ENCODE data around the gene CAMTA1. TPM values are rescaled to one million over a fixed set of nuclear protein-coding genes. Genes with fewer than 3 reads are reported as not detected.

CAMTA1 gene
- total RNA-seq, 1 experiment from 2014 or later, result 69.5 TPM

DNA sequence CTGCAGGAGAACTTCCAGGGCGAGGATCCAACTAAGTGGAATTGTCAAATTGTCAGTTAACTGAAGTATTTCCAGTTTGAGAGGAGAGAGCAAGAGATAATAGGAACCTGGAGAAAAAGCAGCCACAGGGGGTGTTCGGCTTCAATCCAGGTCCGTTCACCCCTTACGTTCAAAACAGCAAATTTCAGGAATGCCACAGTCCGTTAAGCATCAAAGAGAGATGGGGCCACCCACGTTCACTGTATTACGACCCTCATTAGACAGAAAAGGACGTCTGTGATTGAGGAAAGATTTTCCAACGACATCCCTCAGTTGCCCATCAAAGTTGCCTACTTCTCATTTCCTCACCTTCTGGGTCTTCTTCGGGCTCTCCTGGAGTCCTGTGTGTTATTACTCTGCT is 563.3 kb downstream of the CAMTA1 start:
- no peak for DNase-seq (ENCODE audit: low read depth, low spot score)
- H3K27me3 ChIP-seq (ENCODE audit: insufficient read depth, low read length), result no peaks in the 10 kb centered on the region
- no peak overlapping the region for H3K4me2 ChIP-seq (ENCODE audit: low read length)
- no peaks in the 10 kb centered on the region for H3K79me2 ChIP-seq (ENCODE audit: insufficient read depth, low read length)
- H3K9me2 ChIP-seq (ENCODE audit: insufficient read depth), result no peaks in the 10 kb centered on the region
- no peaks in the 10 kb centered on the region for H4K20me1 ChIP-seq (ENCODE audit: insufficient read depth)
- RAD21 ChIA-PET (ENCODE audit: low non-redundant PET in 1 of 2, low total read pairs in 2 of 2, uncharacterized antibody in 2 of 2, unreplicated experiment in 2 of 2), result no interaction called here
- no peak for ATAC-seq
- CTCF ChIA-PET, result no interaction called here
- no TSS peak for BruUV-seq (replicated peaks)
- no peak for TF ChIP-seq CBX3 (IDR thresholded peaks at IDR 0.05; ENCODE audit: low read depth)
- TF ChIP-seq, protein P1, sequence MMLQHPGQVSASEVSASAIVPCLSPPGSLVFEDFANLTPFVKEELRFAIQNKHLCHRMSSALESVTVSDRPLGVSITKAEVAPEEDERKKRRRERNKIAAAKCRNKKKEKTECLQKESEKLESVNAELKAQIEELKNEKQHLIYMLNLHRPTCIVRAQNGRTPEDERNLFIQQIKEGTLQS (IDR thresholded peaks at IDR 0.05), result no peak
- no peak for TF ChIP-seq EGR1 (IDR thresholded peaks at IDR 0.05; ENCODE audit: low read depth)
- no peak for TF ChIP-seq SP1 (IDR thresholded peaks at IDR 0.05; ENCODE audit: low read depth)
- TF ChIP-seq, protein P2, sequence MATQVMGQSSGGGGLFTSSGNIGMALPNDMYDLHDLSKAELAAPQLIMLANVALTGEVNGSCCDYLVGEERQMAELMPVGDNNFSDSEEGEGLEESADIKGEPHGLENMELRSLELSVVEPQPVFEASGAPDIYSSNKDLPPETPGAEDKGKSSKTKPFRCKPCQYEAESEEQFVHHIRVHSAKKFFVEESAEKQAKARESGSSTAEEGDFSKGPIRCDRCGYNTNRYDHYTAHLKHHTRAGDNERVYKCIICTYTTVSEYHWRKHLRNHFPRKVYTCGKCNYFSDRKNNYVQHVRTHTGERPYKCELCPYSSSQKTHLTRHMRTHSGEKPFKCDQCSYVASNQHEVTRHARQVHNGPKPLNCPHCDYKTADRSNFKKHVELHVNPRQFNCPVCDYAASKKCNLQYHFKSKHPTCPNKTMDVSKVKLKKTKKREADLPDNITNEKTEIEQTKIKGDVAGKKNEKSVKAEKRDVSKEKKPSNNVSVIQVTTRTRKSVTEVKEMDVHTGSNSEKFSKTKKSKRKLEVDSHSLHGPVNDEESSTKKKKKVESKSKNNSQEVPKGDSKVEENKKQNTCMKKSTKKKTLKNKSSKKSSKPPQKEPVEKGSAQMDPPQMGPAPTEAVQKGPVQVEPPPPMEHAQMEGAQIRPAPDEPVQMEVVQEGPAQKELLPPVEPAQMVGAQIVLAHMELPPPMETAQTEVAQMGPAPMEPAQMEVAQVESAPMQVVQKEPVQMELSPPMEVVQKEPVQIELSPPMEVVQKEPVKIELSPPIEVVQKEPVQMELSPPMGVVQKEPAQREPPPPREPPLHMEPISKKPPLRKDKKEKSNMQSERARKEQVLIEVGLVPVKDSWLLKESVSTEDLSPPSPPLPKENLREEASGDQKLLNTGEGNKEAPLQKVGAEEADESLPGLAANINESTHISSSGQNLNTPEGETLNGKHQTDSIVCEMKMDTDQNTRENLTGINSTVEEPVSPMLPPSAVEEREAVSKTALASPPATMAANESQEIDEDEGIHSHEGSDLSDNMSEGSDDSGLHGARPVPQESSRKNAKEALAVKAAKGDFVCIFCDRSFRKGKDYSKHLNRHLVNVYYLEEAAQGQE (IDR thresholded peaks at IDR 0.05; ENCODE audit: low read depth), result no peak
- no peak for TF ChIP-seq EZH2phosphoT487 (IDR thresholded peaks at IDR 0.05; ENCODE audit: borderline replicate concordance)
- TF ChIP-seq, protein P3, sequence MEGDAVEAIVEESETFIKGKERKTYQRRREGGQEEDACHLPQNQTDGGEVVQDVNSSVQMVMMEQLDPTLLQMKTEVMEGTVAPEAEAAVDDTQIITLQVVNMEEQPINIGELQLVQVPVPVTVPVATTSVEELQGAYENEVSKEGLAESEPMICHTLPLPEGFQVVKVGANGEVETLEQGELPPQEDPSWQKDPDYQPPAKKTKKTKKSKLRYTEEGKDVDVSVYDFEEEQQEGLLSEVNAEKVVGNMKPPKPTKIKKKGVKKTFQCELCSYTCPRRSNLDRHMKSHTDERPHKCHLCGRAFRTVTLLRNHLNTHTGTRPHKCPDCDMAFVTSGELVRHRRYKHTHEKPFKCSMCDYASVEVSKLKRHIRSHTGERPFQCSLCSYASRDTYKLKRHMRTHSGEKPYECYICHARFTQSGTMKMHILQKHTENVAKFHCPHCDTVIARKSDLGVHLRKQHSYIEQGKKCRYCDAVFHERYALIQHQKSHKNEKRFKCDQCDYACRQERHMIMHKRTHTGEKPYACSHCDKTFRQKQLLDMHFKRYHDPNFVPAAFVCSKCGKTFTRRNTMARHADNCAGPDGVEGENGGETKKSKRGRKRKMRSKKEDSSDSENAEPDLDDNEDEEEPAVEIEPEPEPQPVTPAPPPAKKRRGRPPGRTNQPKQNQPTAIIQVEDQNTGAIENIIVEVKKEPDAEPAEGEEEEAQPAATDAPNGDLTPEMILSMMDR (IDR thresholded peaks at IDR 0.05 in 2 of 3, conservative IDR thresholded peaks at IDR 0.05 in 1 of 3; ENCODE audit: borderline replicate concordance in 1 of 3, insufficient read depth in 1 of 3, low read depth in 2 of 3, low read length in 2 of 3), result no peak
- TF ChIP-seq, protein P4, sequence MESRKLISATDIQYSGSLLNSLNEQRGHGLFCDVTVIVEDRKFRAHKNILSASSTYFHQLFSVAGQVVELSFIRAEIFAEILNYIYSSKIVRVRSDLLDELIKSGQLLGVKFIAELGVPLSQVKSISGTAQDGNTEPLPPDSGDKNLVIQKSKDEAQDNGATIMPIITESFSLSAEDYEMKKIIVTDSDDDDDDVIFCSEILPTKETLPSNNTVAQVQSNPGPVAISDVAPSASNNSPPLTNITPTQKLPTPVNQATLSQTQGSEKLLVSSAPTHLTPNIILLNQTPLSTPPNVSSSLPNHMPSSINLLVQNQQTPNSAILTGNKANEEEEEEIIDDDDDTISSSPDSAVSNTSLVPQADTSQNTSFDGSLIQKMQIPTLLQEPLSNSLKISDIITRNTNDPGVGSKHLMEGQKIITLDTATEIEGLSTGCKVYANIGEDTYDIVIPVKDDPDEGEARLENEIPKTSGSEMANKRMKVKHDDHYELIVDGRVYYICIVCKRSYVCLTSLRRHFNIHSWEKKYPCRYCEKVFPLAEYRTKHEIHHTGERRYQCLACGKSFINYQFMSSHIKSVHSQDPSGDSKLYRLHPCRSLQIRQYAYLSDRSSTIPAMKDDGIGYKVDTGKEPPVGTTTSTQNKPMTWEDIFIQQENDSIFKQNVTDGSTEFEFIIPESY (IDR thresholded peaks at IDR 0.05; ENCODE audit: extremely low read depth, insufficient replicate concordance, low read length), result no peak
- no peak for TF ChIP-seq RAD21 (IDR thresholded peaks at IDR 0.05; ENCODE audit: low read depth)
- TF ChIP-seq POLR2AphosphoS5 (IDR thresholded peaks at IDR 0.05; ENCODE audit: low read depth, low read length), result no peak
- no peak for TF ChIP-seq CEBPB (IDR thresholded peaks at IDR 0.05; ENCODE audit: low read depth)
- no peak for TF ChIP-seq SRF (IDR thresholded peaks at IDR 0.05; ENCODE audit: low read depth)
- no peak for TF ChIP-seq YY1 (IDR thresholded peaks at IDR 0.05; ENCODE audit: extremely low read depth, insufficient replicate concordance, low read depth, low read length)
- no peak for TF ChIP-seq ZFX (IDR thresholded peaks at IDR 0.05)
- no peak for TF ChIP-seq SIN3A (IDR thresholded peaks at IDR 0.05; ENCODE audit: low read depth)
- no peak for TF ChIP-seq JUND (IDR thresholded peaks at IDR 0.05)
- no peak for TF ChIP-seq EZH2 (IDR thresholded peaks at IDR 0.05)
- H3K36me3 ChIP-seq (ENCODE audit: control insufficient read depth in 1 of 2, insufficient read depth in 2 of 2, low read length in 2 of 2), result no peaks in the 10 kb centered on the region
- POLR2A ChIA-PET, result no interaction called here
- no peaks in the 10 kb centered on the region for H3K4me1 ChIP-seq (ENCODE audit: control insufficient read depth in 1 of 2, insufficient read depth in 2 of 2, low read length in 2 of 2)
- no peak overlapping the region for H2AFZ ChIP-seq (ENCODE audit: low read depth, low read length, poor library complexity, severe bottlenecking)
- intact Hi-C loops (cut with micrococcal nuclease), result loop anchor here (5.0 kb wide), 1 partner anchor 111 kb away; no protein-coding TSS in a partner anchor
- no peak overlapping the region for H3K27ac ChIP-seq (ENCODE audit: low read depth, low read length)
- H3K9ac ChIP-seq (ENCODE audit: low read length), result no peak overlapping the region
- H3K9me3 ChIP-seq (ENCODE audit: control insufficient read depth in 1 of 2, insufficient read depth in 1 of 2, low read depth in 1 of 2, low read length in 2 of 2), result no peaks in the 10 kb centered on the region
- H3K4me3 ChIP-seq (replicated peaks in 1 of 2; ENCODE audit: low read depth in 1 of 2, low read length in 2 of 2), result no peak overlapping the region

All from HCT116 (cell line).